Measurements from ENCODE around the gene PTTG2. TPM values are rescaled to one million over a fixed set of nuclear protein-coding genes. Genes with fewer than 3 reads are reported as not detected.

The PTTG2 gene
- total RNA-seq, 1 experiment from 2014 or later, result not detected

DNA sequence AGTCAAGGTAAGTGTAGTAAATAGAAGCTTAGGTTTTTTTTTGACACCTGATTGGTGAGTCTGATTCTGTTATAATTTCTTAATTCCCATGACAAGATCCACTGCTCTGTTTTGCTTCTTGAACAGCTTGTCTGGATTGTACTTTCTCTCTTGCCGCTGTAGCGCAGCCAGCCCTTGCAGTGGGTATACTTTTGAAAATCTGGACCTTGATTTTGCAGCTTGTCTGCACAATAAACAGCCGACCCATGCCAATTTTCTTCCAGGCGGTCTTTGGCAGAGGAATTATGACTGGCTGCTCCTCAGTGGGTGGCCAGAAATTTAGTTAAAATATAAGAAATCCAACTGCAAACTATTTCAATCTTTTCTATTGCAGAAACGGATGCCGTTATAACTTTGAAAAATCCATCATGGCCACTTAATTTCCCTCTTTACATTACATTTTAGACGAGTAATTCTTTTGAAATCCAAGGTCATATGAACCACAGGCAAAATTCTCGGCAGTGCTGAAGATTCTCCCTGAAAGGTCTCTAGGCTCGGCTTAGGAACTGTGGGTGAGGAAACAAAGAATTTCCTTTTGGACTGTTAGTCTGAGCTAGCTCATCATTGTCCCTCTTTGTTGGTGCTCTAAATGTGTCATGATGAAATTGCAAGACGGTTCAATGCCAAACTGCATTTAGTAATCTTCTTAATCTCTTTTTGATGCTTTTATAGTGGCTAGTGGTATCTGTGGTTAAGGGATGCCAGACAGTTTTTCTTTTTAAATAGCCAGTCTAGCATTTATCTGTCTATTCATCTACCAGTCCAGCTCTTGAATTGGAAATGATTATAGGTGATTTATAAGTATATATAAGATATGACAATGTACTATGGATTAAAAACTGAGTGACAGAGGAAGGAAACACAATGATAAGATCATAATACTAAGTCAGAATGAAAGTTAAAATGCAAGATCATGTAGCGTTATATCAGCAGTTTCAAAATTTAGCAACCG is 31.5 kb upstream of the PTTG2 start:
- no peaks in the 10 kb centered on the region for H3K27me3 ChIP-seq (ENCODE audit: low read length)
- no peak overlapping the region for H3K4me2 ChIP-seq (ENCODE audit: low read depth, low read length, poor library complexity, severe bottlenecking)
- peaks cover 10% of the 10 kb centered on the region; the same call in 1 of the 2 replicates for H3K79me2 ChIP-seq (ENCODE audit: low read length)
- H3K4me3 ChIP-seq (ENCODE audit: low read length), result no peak overlapping the region
- no peak overlapping the region for H3K27ac ChIP-seq (ENCODE audit: low read length)
- no peak overlapping the region for H2AFZ ChIP-seq (ENCODE audit: low read length)
- no peaks in the 10 kb centered on the region for H3K36me3 ChIP-seq (ENCODE audit: insufficient read depth, low read length)
- H3K9me3 ChIP-seq (ENCODE audit: low read length), result no peaks in the 10 kb centered on the region
- no peaks in the 10 kb centered on the region for H4K20me1 ChIP-seq (ENCODE audit: insufficient read depth, low read depth, low read length)
- no peak overlapping the region for H3K9ac ChIP-seq (ENCODE audit: low read length)
- peaks cover 3% of the 10 kb centered on the region; the same call in 1 of the 2 replicates for H3K4me1 ChIP-seq (ENCODE audit: low read length)
- DNase-seq, result no peak
- H3K9me2 ChIP-seq (replicated peaks; ENCODE audit: insufficient read depth, low read length), result no peaks in the 10 kb centered on the region

DNA sequence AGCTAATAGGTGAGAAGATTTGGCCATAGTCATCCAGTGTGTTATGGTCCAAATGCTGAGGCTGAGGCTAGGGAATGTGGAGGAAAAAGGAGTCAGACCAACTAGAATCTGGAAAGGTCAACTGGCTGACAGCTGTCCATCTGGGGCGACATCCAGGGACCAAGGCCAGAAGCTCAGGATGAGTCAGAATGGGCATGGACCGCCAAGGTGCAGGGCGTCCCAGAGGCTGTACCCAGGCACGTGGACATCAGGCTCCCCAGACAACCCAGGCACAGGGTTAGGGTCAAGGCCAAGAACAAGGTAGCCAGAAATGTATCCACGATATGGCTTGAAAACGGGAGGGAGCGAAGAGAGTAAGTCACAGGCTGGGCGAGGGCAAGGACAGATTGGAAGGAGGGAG is 26.1 kb upstream of the PTTG2 start:
- H3K9me2 ChIP-seq (replicated peaks; ENCODE audit: insufficient read depth, low read length), result no peaks in the 10 kb centered on the region
- H3K27ac ChIP-seq (ENCODE audit: low read length), result no peak overlapping the region
- no peak overlapping the region for H3K9ac ChIP-seq (ENCODE audit: low read length)
- no peaks in the 10 kb centered on the region for H4K20me1 ChIP-seq (ENCODE audit: insufficient read depth, low read depth, low read length)
- H3K4me2 ChIP-seq (ENCODE audit: low read depth, low read length, poor library complexity, severe bottlenecking), result no peak overlapping the region
- no peaks in the 10 kb centered on the region; the same call in 1 of the 2 replicates for H3K79me2 ChIP-seq (ENCODE audit: low read length)
- H3K27me3 ChIP-seq (ENCODE audit: low read length), result no peaks in the 10 kb centered on the region
- H3K4me1 ChIP-seq (ENCODE audit: low read length), result no peaks in the 10 kb centered on the region
- no peak for DNase-seq
- no peaks in the 10 kb centered on the region for H3K9me3 ChIP-seq (ENCODE audit: low read length)
- H3K4me3 ChIP-seq (ENCODE audit: low read length), result no peak overlapping the region
- H3K36me3 ChIP-seq (ENCODE audit: insufficient read depth, low read length), result no peaks in the 10 kb centered on the region
- no peak overlapping the region for H2AFZ ChIP-seq (ENCODE audit: low read length)

DNA sequence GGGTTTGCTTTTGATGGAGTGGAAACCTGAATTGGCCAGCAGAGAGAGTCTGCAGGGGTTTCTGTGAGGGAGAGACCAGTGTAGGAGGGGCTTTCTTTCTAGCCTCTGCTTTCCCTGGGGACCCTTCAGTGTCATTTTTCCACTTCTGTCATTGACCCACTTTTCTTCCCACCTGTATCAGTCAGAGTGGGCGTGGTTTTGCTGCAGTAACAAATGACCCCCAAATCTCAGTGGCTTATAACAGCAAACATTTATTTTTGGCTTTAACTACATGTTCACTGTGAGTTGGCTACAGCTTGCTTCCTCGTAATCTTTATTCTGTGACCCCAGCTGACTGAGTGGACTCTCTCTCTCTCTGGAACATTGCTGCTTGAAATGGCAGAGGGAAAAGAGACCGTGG is 25.6 kb upstream of the PTTG2 start:
- H3K79me2 ChIP-seq (ENCODE audit: low read length), result no peaks in the 10 kb centered on the region; the same call in 1 of the 2 replicates
- H3K4me1 ChIP-seq (ENCODE audit: low read length), result no peaks in the 10 kb centered on the region
- no peaks in the 10 kb centered on the region for H3K9me2 ChIP-seq (replicated peaks; ENCODE audit: insufficient read depth, low read length)
- H4K20me1 ChIP-seq (ENCODE audit: insufficient read depth, low read depth, low read length), result no peaks in the 10 kb centered on the region
- no peak overlapping the region for H3K4me3 ChIP-seq (ENCODE audit: low read length)
- no peak overlapping the region for H3K27ac ChIP-seq (ENCODE audit: low read length)
- no peaks in the 10 kb centered on the region for H3K9me3 ChIP-seq (ENCODE audit: low read length)
- H2AFZ ChIP-seq (ENCODE audit: low read length), result no peak overlapping the region
- no peak overlapping the region for H3K4me2 ChIP-seq (ENCODE audit: low read depth, low read length, poor library complexity, severe bottlenecking)
- no peaks in the 10 kb centered on the region for H3K27me3 ChIP-seq (ENCODE audit: low read length)
- no peak overlapping the region for H3K9ac ChIP-seq (ENCODE audit: low read length)
- no peaks in the 10 kb centered on the region for H3K36me3 ChIP-seq (ENCODE audit: insufficient read depth, low read length)
- no peak for DNase-seq

DNA sequence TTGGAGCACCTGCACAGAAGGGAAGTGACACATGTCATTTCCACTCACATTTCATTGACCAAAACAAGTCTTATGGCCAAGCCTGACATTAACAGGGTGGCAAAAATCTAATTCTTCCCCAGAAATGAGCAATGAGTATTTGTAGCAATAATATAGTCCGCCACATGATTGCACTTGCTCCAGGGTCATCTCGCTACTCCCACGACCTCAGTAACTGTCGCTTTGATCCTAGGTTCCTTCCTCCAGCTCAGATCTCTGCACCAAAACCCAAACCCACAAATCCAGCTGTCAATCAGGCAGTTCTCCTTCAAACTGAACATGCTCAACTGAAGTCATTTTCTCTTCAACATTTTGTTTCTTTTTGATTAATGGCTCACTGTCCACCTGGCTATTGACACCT is 25.2 kb upstream of the PTTG2 start:
- Histone ChIP-seq H2AFZ (ENCODE audit: low read length) (no peak overlapping the region), H3K9ac (ENCODE audit: low read length) (no peak overlapping the region), H3K9me2 (replicated peaks; ENCODE audit: insufficient read depth, low read length) (no peaks in the 10 kb centered on the region), H3K9me3 (ENCODE audit: low read length) (no peaks in the 10 kb centered on the region), H3K27me3 (ENCODE audit: low read length) (no peaks in the 10 kb centered on the region), H3K27ac (ENCODE audit: low read length) (no peak overlapping the region), H3K4me3 (ENCODE audit: low read length) (no peak overlapping the region), H3K4me1 (ENCODE audit: low read length) (no peaks in the 10 kb centered on the region), H3K79me2 (ENCODE audit: low read length) (no peaks in the 10 kb centered on the region; the same call in 1 of the 2 replicates), H4K20me1 (ENCODE audit: insufficient read depth, low read depth, low read length) (no peaks in the 10 kb centered on the region), H3K4me2 (ENCODE audit: low read depth, low read length, poor library complexity, severe bottlenecking) (no peak overlapping the region), H3K36me3 (ENCODE audit: insufficient read depth, low read length) (no peaks in the 10 kb centered on the region)
- no peak for DNase-seq

DNA sequence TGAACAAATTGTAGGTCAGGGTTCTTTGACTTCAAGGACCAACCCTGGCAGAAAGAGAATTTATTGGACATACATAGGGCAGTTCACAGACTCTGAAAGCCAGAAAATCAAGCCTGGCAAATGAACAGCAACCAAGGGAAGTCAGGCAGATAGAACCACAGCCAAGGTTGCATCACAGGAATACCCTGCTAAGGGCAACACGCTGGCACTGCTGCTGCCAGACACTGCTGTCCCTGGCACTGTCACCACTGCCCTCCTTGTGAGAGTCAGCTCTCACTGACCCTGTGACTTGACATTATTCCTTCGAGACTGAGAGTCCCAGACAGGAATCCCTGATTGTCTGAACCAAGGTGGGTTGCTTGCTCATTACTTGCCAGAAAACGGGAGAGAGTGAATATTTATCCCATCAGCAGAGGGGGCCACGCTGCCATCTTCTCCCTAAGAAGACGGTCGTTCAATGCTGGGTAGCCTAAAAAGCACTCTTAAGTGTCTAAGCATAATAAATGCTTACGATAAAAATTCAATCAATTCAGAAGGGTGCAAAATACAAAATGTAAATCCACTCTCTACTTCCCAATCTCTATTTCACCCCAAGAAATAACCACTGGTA is 23.2 kb upstream of the PTTG2 start:
- Histone ChIP-seq H4K20me1 (ENCODE audit: insufficient read depth, low read depth, low read length) (no peaks in the 10 kb centered on the region), H3K27me3 (ENCODE audit: low read length) (no peaks in the 10 kb centered on the region), H3K27ac (ENCODE audit: low read length) (no peak overlapping the region), H2AFZ (ENCODE audit: low read length) (no peak overlapping the region), H3K4me3 (ENCODE audit: low read length) (no peak overlapping the region), H3K4me1 (ENCODE audit: low read length) (no peaks in the 10 kb centered on the region), H3K9me3 (ENCODE audit: low read length) (no peaks in the 10 kb centered on the region), H3K4me2 (ENCODE audit: low read depth, low read length, poor library complexity, severe bottlenecking) (no peak overlapping the region), H3K9me2 (replicated peaks; ENCODE audit: insufficient read depth, low read length) (no peaks in the 10 kb centered on the region), H3K36me3 (ENCODE audit: insufficient read depth, low read length) (no peaks in the 10 kb centered on the region), H3K9ac (ENCODE audit: low read length) (no peak overlapping the region), H3K79me2 (ENCODE audit: low read length) (no peaks in the 10 kb centered on the region; the same call in 1 of the 2 replicates)
- DNase-seq, result no peak

DNA sequence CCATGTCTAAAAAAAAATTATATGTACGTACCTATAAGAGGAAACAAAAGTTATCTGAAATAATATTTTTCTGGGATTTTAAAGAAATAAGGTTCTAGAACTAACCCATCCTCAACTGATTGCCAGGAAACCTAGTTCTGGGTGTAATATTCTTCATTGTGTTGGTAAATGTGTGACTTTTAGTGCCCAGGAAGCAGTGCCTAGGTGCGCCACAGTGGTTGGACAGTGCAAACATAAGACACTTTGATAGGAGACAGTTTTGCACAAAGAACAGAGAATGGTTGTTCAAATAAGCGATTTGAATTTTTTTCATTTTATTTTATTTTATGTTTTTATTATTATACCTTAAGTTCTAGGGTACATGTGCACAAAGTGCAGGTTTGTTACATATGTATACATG is 22.0 kb upstream of the PTTG2 start:
- H3K4me3 ChIP-seq (ENCODE audit: low read length), result no peak overlapping the region

DNA sequence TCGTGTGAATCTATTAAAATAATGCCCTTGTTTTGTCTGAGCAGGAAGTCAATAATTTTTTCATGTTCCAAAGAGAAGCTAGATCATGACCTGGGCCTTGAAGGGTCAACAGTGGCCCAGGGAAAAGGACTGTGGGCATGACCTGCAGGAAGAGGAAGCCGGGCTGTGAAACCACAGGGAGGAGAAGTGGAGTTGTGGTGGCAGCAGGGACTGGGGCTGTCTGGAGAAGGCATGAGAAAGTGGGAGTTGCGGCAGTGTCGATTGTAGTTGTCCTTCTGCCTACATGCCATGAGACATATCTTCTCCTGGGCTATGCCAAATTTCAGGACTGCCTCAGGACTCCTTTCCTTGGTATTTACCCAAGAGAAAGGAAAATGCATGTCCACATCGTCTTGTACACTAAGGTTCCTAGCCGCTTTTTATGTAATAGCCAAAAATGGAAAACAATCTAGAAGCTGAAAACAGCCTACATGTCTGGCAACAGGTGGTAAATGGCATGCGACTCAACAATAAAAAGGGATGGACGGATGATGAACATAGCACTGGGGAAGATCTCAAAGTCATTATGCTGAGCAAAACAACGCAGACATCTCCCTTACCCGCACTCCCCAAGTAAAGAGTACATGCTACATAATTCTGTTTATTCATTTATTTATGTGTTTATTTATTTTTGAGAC is 13.6 kb upstream of the PTTG2 start:
- Histone ChIP-seq H3K9me3 (ENCODE audit: low read length) (no peaks in the 10 kb centered on the region), H3K4me2 (ENCODE audit: low read depth, low read length, poor library complexity, severe bottlenecking) (no peak overlapping the region), H3K9me2 (replicated peaks; ENCODE audit: insufficient read depth, low read length) (no peaks in the 10 kb centered on the region), H2AFZ (ENCODE audit: low read length) (no peak overlapping the region), H3K4me3 (ENCODE audit: low read length) (no peak overlapping the region), H4K20me1 (ENCODE audit: insufficient read depth, low read depth, low read length) (no peaks in the 10 kb centered on the region), H3K27me3 (ENCODE audit: low read length) (no peaks in the 10 kb centered on the region), H3K36me3 (ENCODE audit: insufficient read depth, low read length) (no peaks in the 10 kb centered on the region), H3K9ac (ENCODE audit: low read length) (no peak overlapping the region), H3K27ac (ENCODE audit: low read length) (no peak overlapping the region), H3K4me1 (ENCODE audit: low read length) (no peaks in the 10 kb centered on the region), H3K79me2 (ENCODE audit: low read length) (0 out of 2 replicates have a peak, but pooled peaks cover 6% of the 10 kb centered on the region)
- no peak for DNase-seq

More for the DNA sequence above, 22.0 kb upstream of the PTTG2 start:
- H3K79me2 ChIP-seq (ENCODE audit: low read length), result no peaks in the 10 kb centered on the region; the same call in 1 of the 2 replicates
- no peaks in the 10 kb centered on the region for H3K4me1 ChIP-seq (ENCODE audit: low read length)
- no peak overlapping the region for H3K4me2 ChIP-seq (ENCODE audit: low read depth, low read length, poor library complexity, severe bottlenecking)
- H3K36me3 ChIP-seq (ENCODE audit: insufficient read depth, low read length), result no peaks in the 10 kb centered on the region
- H3K27ac ChIP-seq (ENCODE audit: low read length), result no peak overlapping the region
- H2AFZ ChIP-seq (ENCODE audit: low read length), result no peak overlapping the region
- DNase-seq, result no peak
- no peaks in the 10 kb centered on the region for H3K27me3 ChIP-seq (ENCODE audit: low read length)
- H3K9me2 ChIP-seq (replicated peaks; ENCODE audit: insufficient read depth, low read length), result no peaks in the 10 kb centered on the region
- no peak overlapping the region for H3K9ac ChIP-seq (ENCODE audit: low read length)
- no peaks in the 10 kb centered on the region for H3K9me3 ChIP-seq (ENCODE audit: low read length)
- H4K20me1 ChIP-seq (ENCODE audit: insufficient read depth, low read depth, low read length), result no peaks in the 10 kb centered on the region

DNA sequence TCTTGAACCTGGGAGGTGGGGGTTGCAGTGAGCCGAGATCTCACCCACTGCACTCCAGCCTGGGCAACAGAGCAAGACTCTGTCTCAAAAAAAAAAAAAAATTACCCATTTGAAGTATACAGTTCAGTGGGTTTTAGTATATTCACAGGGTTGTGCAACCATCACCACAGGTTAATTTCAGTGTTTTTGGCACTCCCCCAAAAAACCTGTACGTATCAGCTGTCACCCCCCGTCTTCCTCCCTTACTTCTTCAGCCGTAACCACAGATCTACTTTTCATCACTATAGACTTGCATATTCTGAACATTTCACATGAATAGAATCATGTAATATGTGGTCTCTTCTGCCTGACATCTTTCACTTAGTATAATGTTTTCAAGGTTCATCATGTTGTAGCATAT is 11.7 kb upstream of the PTTG2 start:
- Histone ChIP-seq H3K9me3 (ENCODE audit: low read length) (no peaks in the 10 kb centered on the region), H3K36me3 (ENCODE audit: insufficient read depth, low read length) (no peaks in the 10 kb centered on the region), H3K79me2 (ENCODE audit: low read length) (0 out of 2 replicates have a peak, but pooled peaks cover 6% of the 10 kb centered on the region), H3K9ac (ENCODE audit: low read length) (no peak overlapping the region), H3K4me3 (ENCODE audit: low read length) (no peak overlapping the region), H3K4me2 (ENCODE audit: low read depth, low read length, poor library complexity, severe bottlenecking) (no peak overlapping the region), H3K27me3 (ENCODE audit: low read length) (no peaks in the 10 kb centered on the region), H3K9me2 (replicated peaks; ENCODE audit: insufficient read depth, low read length) (no peaks in the 10 kb centered on the region), H4K20me1 (ENCODE audit: insufficient read depth, low read depth, low read length) (no peaks in the 10 kb centered on the region), H2AFZ (ENCODE audit: low read length) (no peak overlapping the region), H3K27ac (ENCODE audit: low read length) (no peak overlapping the region), H3K4me1 (ENCODE audit: low read length) (no peaks in the 10 kb centered on the region)
- no peak for DNase-seq
